GM10266 (cell line): ENCODE measurements around the gene PSMD7.
"Not testable (repeated sequence)": the region's sequence is repeated elsewhere in the genome, so short reads cannot be mapped to it uniquely, and the experiment has no call there.

Experiments
- DNase-seq: peaks from one replicate; pipeline ENCODE4 v3.0.0; 2012; ENCODE audit errors: extremely low spot score
- TF ChIP-seq, protein P1 (sequence below): IDR thresholded peaks from 2 replicates; pipeline ENCODE4 v1.5.1; 2012; ENCODE audit warnings: mild to moderate bottlenecking, low read depth; ENCODE audit not compliant: control insufficient read depth, insufficient read depth; ENCODE audit errors: missing control alignments

The PSMD7 gene

DNA sequence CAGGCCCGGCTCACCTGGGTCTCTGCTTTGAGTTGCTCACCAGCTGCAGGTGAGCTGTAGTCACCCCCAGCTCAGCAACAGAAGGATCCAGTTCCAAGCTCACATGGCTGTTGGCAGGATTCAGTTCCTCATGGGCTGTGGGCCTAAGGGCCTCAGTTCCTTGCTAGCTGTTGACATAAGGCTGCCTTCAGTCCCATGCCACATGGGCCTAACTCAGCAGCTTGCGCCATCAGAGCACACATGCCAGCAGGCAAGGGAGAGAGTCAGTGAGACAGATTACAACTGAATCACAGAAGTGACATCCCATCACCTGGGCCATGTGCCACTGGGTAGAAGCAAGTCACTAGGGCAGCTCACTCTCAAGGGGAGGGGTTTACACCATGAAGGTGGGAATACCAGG is 24.7 kb downstream of the PSMD7 start:
- TF ChIP-seq, protein P1, sequence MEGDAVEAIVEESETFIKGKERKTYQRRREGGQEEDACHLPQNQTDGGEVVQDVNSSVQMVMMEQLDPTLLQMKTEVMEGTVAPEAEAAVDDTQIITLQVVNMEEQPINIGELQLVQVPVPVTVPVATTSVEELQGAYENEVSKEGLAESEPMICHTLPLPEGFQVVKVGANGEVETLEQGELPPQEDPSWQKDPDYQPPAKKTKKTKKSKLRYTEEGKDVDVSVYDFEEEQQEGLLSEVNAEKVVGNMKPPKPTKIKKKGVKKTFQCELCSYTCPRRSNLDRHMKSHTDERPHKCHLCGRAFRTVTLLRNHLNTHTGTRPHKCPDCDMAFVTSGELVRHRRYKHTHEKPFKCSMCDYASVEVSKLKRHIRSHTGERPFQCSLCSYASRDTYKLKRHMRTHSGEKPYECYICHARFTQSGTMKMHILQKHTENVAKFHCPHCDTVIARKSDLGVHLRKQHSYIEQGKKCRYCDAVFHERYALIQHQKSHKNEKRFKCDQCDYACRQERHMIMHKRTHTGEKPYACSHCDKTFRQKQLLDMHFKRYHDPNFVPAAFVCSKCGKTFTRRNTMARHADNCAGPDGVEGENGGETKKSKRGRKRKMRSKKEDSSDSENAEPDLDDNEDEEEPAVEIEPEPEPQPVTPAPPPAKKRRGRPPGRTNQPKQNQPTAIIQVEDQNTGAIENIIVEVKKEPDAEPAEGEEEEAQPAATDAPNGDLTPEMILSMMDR, result no peak
- no peak for DNase-seq

- no peak for DNase-seq
- TF ChIP-seq, protein P1, result no peak
Measured at GRCh38 chr16:74322301-74322710, 25.7 kb downstream of the PSMD7 start.

DNA sequence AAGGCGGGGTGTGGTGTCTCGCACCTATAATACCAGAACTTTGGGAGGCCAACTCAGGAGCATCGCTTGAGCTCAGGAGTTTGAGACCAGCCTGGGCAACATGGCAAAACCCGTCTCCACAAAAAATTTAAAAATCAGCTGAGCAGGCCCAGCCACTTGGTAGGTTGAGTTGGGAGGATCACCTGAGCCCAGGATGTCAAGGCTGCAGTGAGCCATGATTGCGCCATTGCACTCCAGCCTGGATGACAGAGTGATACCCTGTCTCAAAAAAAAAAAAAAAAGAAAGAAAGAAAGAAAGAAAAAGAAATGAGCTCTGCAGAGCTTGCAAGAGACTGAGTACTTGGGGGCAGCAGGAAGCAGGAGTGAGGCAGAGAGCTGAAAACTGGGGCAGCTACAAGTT is 28.2 kb downstream of the PSMD7 start:
- DNase-seq, result not testable (repeated sequence)

GRCh38 chr16:74325641-74326040 is 29.0 kb downstream of the PSMD7 start:
- DNase-seq, result no peak
- TF ChIP-seq, protein P1, result no peak

GRCh38 chr16:74328346-74328745 is 31.7 kb downstream of the PSMD7 start:
- not testable (repeated sequence) for DNase-seq

DNA sequence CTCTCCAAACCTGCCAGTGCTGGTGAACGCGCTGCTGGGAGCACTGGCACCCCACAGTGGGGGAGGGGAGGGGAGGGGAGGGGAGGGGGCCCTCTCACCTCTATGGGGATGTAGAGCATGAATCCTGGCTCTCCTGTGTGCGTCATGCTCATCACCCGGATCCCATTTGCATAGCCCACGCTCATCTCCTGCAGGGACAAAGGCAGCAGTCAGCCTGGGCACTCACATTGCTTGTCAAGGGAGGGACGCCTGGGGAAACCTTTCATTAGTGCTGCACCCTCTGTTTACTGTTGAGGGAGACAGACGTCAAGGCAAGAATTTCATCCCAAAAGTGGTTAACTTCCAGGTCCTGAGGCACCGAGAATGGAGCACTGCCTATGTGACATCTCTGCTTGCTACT is 35.9 kb downstream of the PSMD7 start:
- not testable (repeated sequence) for DNase-seq

DNA sequence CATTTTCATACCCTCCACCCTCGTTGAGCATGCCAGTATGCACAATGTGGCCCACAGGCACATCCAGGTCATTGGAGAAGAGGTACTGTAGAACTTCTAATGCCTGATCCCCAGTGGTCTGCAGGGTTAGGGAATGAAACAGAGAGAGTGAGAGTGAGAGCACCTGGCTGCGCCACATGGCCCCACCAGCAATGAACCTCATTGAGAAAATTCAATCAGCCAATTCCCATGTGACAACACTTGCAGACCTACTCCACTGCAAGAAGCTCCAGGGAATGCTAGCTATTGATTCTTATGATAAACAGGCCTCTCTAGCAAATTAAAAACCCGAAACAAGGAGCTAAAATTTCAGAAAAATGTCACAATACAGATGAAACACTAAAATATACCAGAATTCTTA is 40.9 kb downstream of the PSMD7 start:
- not testable (repeated sequence) for DNase-seq

- DNase-seq, result not testable (repeated sequence)
Measured at GRCh38 chr16:74339226-74339625, 42.6 kb downstream of the PSMD7 start.

GRCh38 chr16:74353038-74353437 is 56.4 kb downstream of the PSMD7 start:
- not testable (repeated sequence) for DNase-seq
